HG02588 (cell line): ENCODE data around the gene CREB3L4.
"Not testable (repeated sequence)": the region's sequence is repeated elsewhere in the genome, so short reads cannot be mapped to it uniquely, and the experiment has no call there.

Experiments used
- ATAC-seq: cut with Tn5 transposase; IDR thresholded peaks from one replicate; pipeline ENCODE4 v1.9.1; 2021; ENCODE audit warnings: mild to moderate bottlenecking, moderate library complexity; ENCODE audit not compliant: unreplicated experiment

CREB3L4 gene

GRCh38 chr1:153984123-153984894, 16.6 kb downstream of the CREB3L4 start:
- no peak for ATAC-seq

GRCh38 chr1:153985341-153985912, 17.7 kb downstream of the CREB3L4 start:
- ATAC-seq, result no peak

- ATAC-seq, result no peak
Observed at GRCh38 chr1:153985941-153986761, 18.4 kb downstream of the CREB3L4 start, which contains the start of gene RAB13. Gene RAB13 (minus strand): TSS chr1:153986339. CDS start chr1:153986236, 103 bp downstream.

GRCh38 chr1:153987621-153988020, 19.9 kb downstream of the CREB3L4 start:
- no peak for ATAC-seq

- peak; percentile 70 for ATAC-seq
Observed at GRCh38 chr1:153990468-153991150, 22.9 kb downstream of the CREB3L4 start, which contains the start of gene RPS27. Gene RPS27 (plus strand): TSS chr1:153990762. CDS start chr1:153990797, 35 bp downstream.

GRCh38 chr1:153991151-153991630, 23.5 kb downstream of the CREB3L4 start:
- no peak for ATAC-seq

- no peak for ATAC-seq
Observed at GRCh38 chr1:153991806-153992205, 24.1 kb downstream of the CREB3L4 start.

- ATAC-seq, result no peak
Observed at GRCh38 chr1:153995202-153995601, 27.5 kb downstream of the CREB3L4 start.

GRCh38 chr1:153995640-153996039, 27.9 kb downstream of the CREB3L4 start:
- no peak for ATAC-seq

- not testable (repeated sequence) for ATAC-seq
Observed at GRCh38 chr1:153996882-153997281, 29.2 kb downstream of the CREB3L4 start.

GRCh38 chr1:154000420-154000819, 32.7 kb downstream of the CREB3L4 start:
- ATAC-seq, result no peak

GRCh38 chr1:154006136-154006535, 38.4 kb downstream of the CREB3L4 start:
- no peak for ATAC-seq

- ATAC-seq, result no peak
Observed at GRCh38 chr1:154012129-154012528, 44.4 kb downstream of the CREB3L4 start.

- not testable (repeated sequence) for ATAC-seq
Observed at GRCh38 chr1:154012543-154012942, 44.8 kb downstream of the CREB3L4 start.

GRCh38 chr1:154014154-154014907, 46.6 kb downstream of the CREB3L4 start:
- no peak for ATAC-seq

- ATAC-seq, result no peak
Observed at GRCh38 chr1:154019269-154019668, 51.6 kb downstream of the CREB3L4 start.

- ATAC-seq, result no peak
Observed at GRCh38 chr1:154019940-154020339, 52.2 kb downstream of the CREB3L4 start.
